GM10248 (cell line): ENCODE data around the gene PTPRN2.
"Not testable (repeated sequence)": the region's sequence is repeated elsewhere in the genome, so short reads cannot be mapped to it uniquely, and the experiment has no call there.

ENCODE experiments used
- CTCF ChIA-PET: fragments of 300-600 bp; sonication (Branson Sonifier 250); formaldehyde crosslinking; extraction: SDS; loops from one replicate; lab custom pipeline; 2021; ENCODE audit warnings: antibody characterized with exemption; lab: Yijun Ruan, JAX
- POLR2A ChIA-PET: fragments of 350-650 bp; sonication (Branson Sonifier 250); formaldehyde crosslinking; extraction: SDS; loops from one replicate; lab custom pipeline; 2020; ENCODE audit warnings: antibody characterized with exemption; lab: Yijun Ruan, JAX
- DNase-seq: peaks from one replicate; pipeline ENCODE4 v3.0.0; 2012; ENCODE audit errors: extremely low spot score
- TF ChIP-seq, protein P1 (sequence below): IDR thresholded peaks from 2 replicates; pipeline ENCODE4 v1.5.1; 2012; ENCODE audit warnings: mild to moderate bottlenecking, low read depth; ENCODE audit errors: extremely low read depth, missing control alignments, control extremely low read depth

The PTPRN2 gene

DNA sequence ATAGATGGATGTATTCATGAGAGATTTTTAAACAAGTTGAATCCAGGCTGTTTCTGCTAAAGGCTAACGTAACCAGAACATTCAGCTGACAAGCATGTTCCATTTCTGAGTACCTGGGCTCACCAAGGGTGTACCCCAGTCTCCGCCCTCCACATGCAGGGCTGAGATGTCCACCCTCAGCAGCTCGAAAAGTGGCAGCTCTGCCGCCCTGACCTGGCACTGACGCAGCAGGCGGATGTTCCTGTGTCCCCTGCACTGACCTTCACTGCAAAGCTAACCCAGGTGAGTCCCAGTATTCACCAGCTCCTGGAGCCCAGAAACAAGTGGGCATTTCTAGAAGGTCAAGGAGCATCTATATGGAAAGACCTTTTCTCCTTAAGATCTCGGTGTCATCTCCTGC, 437.4 kb downstream of the PTPRN2 start:
- POLR2A ChIA-PET = no interaction called here
- TF ChIP-seq, protein P1, sequence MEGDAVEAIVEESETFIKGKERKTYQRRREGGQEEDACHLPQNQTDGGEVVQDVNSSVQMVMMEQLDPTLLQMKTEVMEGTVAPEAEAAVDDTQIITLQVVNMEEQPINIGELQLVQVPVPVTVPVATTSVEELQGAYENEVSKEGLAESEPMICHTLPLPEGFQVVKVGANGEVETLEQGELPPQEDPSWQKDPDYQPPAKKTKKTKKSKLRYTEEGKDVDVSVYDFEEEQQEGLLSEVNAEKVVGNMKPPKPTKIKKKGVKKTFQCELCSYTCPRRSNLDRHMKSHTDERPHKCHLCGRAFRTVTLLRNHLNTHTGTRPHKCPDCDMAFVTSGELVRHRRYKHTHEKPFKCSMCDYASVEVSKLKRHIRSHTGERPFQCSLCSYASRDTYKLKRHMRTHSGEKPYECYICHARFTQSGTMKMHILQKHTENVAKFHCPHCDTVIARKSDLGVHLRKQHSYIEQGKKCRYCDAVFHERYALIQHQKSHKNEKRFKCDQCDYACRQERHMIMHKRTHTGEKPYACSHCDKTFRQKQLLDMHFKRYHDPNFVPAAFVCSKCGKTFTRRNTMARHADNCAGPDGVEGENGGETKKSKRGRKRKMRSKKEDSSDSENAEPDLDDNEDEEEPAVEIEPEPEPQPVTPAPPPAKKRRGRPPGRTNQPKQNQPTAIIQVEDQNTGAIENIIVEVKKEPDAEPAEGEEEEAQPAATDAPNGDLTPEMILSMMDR = no peak
- CTCF ChIA-PET = no interaction called here
- DNase-seq = no peak

DNA sequence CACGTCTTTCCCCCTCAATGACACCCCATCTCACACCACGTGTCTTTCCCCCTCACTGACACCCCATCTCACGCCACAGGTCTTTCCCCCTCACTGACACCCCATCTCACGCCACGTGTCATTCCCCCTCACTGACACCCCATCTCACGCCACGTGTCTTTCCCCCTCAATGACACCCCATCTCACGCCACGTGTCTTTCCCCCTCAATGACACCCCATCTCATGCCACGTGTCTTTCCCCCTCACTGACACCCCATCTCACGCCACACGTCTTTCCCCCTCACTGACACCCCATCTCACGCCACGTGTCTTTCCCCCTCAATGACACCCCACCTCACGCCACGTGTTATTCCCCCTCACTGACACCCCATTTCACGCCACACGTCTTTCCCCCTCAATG, 440.2 kb downstream of the PTPRN2 start:
- DNase-seq, CTCF ChIA-PET, POLR2A ChIA-PET: not testable (repeated sequence)

DNA sequence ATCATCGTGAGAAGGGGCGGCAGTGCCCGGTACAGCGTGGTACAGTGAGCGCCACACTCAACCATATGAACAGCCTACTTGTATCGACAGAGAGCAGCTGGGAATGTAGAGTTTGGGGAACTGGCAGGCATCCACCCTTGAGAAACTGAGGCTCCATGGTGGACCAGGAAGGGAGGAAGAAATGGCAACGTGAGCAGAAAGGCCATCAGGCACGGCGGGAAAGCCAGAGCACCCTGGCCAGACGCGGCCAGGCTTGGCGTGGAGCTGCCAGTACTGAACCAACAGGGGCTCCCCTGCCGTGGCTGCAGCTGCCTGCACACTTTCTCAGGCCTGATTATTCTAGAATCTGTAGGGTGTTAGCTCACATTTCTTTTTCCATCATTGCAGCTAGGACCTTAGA, 442.3 kb downstream of the PTPRN2 start:
- TF ChIP-seq, protein P1 = no peak
- POLR2A ChIA-PET = no interaction called here
- CTCF ChIA-PET = no interaction called here

DNA sequence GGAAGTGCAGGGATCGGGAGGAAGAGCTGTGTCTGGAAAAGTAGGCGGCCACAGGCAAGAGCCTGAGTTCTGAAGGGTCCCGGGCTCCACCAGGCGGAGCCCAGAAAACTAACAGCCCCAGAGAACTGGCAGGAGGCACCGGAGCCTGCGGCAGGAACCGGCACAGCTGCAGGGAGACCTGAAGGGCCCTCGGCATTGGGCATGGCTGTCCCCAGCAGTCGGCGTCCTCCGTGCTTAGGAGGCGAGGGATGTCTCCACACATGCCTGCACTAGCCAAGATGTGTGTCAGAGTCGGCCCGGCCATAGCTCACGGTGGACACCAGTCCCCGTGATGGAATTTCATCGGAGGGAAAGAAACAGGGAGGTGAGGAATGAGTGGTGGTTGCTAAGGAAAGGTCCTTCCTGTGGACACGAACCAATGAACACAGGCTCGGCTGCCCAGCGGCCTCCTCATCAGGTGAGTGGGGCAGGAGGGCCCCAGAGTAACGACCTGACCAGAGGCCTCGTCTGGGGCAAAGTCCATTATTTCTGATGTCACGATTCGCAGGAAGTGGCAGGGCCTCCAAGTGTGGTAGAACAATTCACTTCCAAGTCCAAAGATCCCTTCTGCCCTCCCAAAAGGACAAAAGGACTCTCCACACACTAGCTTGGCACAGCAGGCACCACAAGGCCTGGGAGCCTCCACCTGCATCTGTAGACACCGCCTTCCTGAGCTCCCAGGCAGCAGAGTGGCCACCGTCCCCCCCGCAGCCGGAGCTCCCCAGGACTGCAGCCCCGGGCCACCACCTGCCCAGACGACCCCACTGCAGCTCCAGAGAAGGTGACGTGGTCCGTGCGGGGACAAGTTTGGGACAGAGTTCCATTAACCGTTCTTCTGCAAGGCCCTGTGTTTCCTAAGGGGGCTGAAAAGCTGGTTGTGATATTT, 444.2 kb downstream of the PTPRN2 start:
- ChIA-PET CTCF (no interaction called here), POLR2A (no interaction called here)
- no peak for DNase-seq
- TF ChIP-seq, protein P1 = no peak

More for the DNA sequence above, 442.3 kb downstream of the PTPRN2 start:
- no peak for DNase-seq

DNA sequence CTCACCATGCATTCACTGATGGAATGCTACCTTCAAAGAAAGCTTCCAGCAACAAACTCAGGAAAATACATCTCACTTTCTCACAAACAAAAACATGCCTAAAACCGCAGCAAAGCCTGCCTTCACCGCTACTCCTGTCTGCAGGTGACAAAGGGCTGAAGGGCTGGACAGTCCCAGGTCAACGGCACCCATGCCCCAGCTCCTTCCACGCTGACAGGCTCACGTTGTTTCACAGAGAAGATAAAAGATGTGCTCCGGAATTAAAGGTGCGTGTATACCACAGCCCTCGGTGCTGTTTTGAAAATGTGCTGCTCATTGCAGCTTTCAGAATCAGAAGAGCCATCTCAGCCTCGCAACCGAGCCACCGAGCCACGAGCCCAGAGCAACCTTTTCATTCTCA, 445.0 kb downstream of the PTPRN2 start:
- POLR2A ChIA-PET = no interaction called here
- TF ChIP-seq, protein P1 = no peak
- CTCF ChIA-PET = no interaction called here
- no peak for DNase-seq

DNA sequence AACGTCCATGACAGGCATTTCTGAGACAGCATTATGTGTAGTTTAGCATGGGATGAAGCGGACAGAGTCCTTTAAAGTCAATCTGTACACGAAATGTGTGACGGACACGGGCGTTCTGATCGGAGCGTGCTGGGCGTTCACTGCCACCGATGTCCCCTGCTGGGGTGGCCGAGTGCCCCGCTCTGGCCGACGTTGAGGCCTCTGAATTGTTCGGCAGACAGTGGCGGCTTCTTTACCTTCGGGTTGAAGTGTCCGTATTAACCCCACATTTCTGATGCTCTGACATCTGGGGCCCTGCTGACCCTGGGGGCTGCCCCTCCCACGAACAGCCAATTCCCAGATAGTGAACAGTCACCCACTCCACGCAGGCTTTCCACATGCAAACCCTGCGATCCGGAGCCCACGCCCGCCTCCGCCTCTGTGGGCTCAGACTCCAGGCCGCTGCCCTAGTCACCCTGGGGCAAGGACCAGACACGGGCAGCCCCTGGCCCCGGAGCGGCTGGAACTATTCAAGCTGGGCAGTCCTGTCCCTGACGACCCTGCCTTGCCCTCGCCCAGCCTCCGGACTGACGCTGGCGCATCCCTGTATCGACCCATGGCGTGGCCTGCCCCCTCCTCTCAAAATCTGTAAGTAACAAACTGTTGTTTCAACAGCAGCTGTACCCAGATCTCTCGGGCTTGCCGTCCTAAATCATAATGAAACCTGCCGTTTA, 445.7 kb downstream of the PTPRN2 start:
- POLR2A ChIA-PET = no interaction called here
- TF ChIP-seq, protein P1 = no peak
- CTCF ChIA-PET = no interaction called here
- no peak for DNase-seq

DNA sequence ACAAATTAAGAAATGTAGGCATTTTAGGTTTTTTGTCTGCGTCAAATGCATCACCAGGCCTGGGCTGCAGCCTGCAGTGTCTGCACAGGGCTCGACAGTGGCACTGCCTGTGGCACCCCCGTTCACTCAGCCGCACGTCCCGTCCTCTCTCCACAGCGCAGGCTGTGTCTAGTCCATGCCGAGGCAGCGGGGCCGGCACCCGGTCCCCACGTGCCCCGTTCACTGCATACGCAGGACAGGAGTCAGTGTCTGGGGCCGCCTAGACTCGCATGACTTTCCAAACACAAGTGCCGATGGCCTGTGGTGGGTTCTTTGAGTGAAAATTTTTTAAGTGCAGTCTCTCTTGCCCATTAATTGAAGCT, 446.4 kb downstream of the PTPRN2 start:
- CTCF ChIA-PET = no interaction called here
- POLR2A ChIA-PET = no interaction called here
- DNase-seq = no peak
- TF ChIP-seq, protein P1 = no peak
